HepG2 (cell line): ENCODE results near the gene TANC2. TPM values are rescaled to one million over a fixed set of nuclear protein-coding genes. Genes with fewer than 3 reads are reported as not detected.

Experiments used
- ATAC-seq: fragments of 200-7000 bp; cut with Tn5 transposase; 3 replicates; pipeline ENCODE4 v1.9.1; 2020; ENCODE audit warnings: mild to moderate bottlenecking, moderate library complexity
- Bru-seq: library from RNA; stranded (reverse); fragments of 400-500 nt; gene quantifications from one replicate; lab custom pipeline; 2021; lab: Mats Ljungman, UMichigan
- BruChase-seq, 2 experiments: library from RNA; stranded (reverse); fragments of 400-500 nt; gene quantifications; one replicate each; lab custom pipeline; 2021; lab: Mats Ljungman, UMichigan
- BruUV-seq: library from RNA; stranded (reverse); fragments of 400-500 nt; replicated peaks from 2 replicates; lab custom pipeline; 2021; lab: Mats Ljungman, UMichigan
- CTCF ChIA-PET: fragments of 300-600 bp; formaldehyde crosslinking; extraction: SDS; loops from one replicate; lab custom pipeline; 2021; ENCODE audit warnings: low total read pairs, inconsistent platforms, low intra/inter-chr PET ratio; lab: Yijun Ruan, JAX
- POLR2A ChIA-PET: fragments of 350-600 bp; sonication (Branson Sonifier 250); formaldehyde crosslinking; loops from one replicate; lab custom pipeline; 2020; ENCODE audit warnings: antibody characterized with exemption, inconsistent platforms; lab: Yijun Ruan, JAX
- DNase-seq: peaks from one replicate; pipeline ENCODE4 v3.0.0-alpha.2; 2015; ENCODE audit warnings: low spot score
- FAIRE-seq: peaks from 3 replicates; lab custom pipeline; 2011; peaks lifted over from hg19 to GRCh38; lab: Jason Lieb, UNC
- H2AFZ ChIP-seq: one replicate; pipeline ENCODE4 v1.6.1; 2011; ENCODE audit warnings: low read length, inconsistent platforms
- H3K27ac ChIP-seq: fragments of 300-600 bp; 3 replicates; pipeline ENCODE4 v1.8.0; 2011; ENCODE audit warnings: mixed run types, mild to moderate bottlenecking, mixed read lengths, low read length, inconsistent platforms; ENCODE audit not compliant: insufficient read depth; ENCODE audit errors: extremely low read length
- H3K27me3 ChIP-seq, 2 experiments: fragments of 200-600 bp in 1 of 2; 2 replicates in 1 of 2; 3 replicates in 1 of 2; pipeline versions ENCODE4 v1.6.0 to v1.8.0; 2011; ENCODE audit warnings: low read length in 2 of 2, mild to moderate bottlenecking in 2 of 2, moderate library complexity in 2 of 2, inconsistent platforms in 1 of 2; ENCODE audit not compliant: insufficient read depth in 2 of 2, control insufficient read depth in 1 of 2
- H3K36me3 ChIP-seq, 2 experiments: fragments of 200-600 bp in 1 of 2; replicated peaks in 1 of 2; 2 replicates in 1 of 2; 3 replicates in 1 of 2; pipeline versions ENCODE4 v1.5.1 to v1.8.0; 2011; ENCODE audit warnings: low read length in 2 of 2, inconsistent platforms in 1 of 2; ENCODE audit not compliant: insufficient read depth in 2 of 2, control insufficient read depth in 1 of 2
- H3K4me1 ChIP-seq: 2 replicates; pipeline ENCODE4 v1.5.1; 2012; ENCODE audit warnings: low read length, inconsistent platforms; ENCODE audit not compliant: insufficient read depth
- H3K4me2 ChIP-seq: 2 replicates; pipeline ENCODE4 v1.6.0; 2011; ENCODE audit warnings: low read depth, low read length, inconsistent platforms
- H3K4me3 ChIP-seq, 3 experiments: fragments of 200-600 bp in 1 of 3; sonication (generic), shearing (Covaris generic) in 1 of 3; replicated peaks in 1 of 3; 2 replicates each; pipeline ENCODE4 v1.5.1; 2011 to 2016; ENCODE audit warnings: low read length in 3 of 3, inconsistent platforms in 2 of 3, low read depth in 2 of 3, mild to moderate bottlenecking in 2 of 3, control low read depth in 1 of 3, mixed read lengths in 1 of 3; ENCODE audit not compliant: insufficient read depth in 1 of 3
- H3K79me2 ChIP-seq: one replicate; pipeline ENCODE4 v1.6.1; 2011; ENCODE audit warnings: low read length, inconsistent platforms; ENCODE audit not compliant: insufficient read depth
- H3K9ac ChIP-seq: 2 replicates; pipeline ENCODE4 v1.6.0; 2011; ENCODE audit warnings: mild to moderate bottlenecking, low read depth, low read length, inconsistent platforms; ENCODE audit not compliant: insufficient read depth
- H3K9me3 ChIP-seq: 2 replicates; pipeline ENCODE4 v1.5.1; 2012; ENCODE audit warnings: mild to moderate bottlenecking, low read length
- H4K20me1 ChIP-seq: 2 replicates; pipeline ENCODE4 v1.6.0; 2011; ENCODE audit warnings: inconsistent platforms, mild to moderate bottlenecking, low read length, moderate library complexity; ENCODE audit not compliant: insufficient read depth
- FOXA1 ChIP-seq, 2 experiments: fragments of 450-650 bp in 1 of 2; sonication (generic) in 1 of 2; formaldehyde crosslinking in 1 of 2; IDR thresholded peaks; 2 replicates each; pipeline versions ENCODE4 v1.4.0 to v1.6.1; 2016 to 2020; ENCODE audit warnings: missing genetic modification reagents in 1 of 2
- HCFC1 ChIP-seq: fragments of 150-350 bp; IDR thresholded peaks from 2 replicates; pipeline ENCODE4 v1.6.1; 2014; ENCODE audit warnings: low read depth, low read length
- TRAFD1 ChIP-seq: sonication (generic); formaldehyde crosslinking; IDR thresholded peaks from 2 replicates; pipeline ENCODE4 v1.5.1; 2020; ENCODE audit warnings: missing genetic modification reagents, mild to moderate bottlenecking, borderline replicate concordance
- USF2 ChIP-seq, 2 experiments: sonication (generic) in 1 of 2; formaldehyde crosslinking in 1 of 2; IDR thresholded peaks; 2 replicates each; pipeline versions ENCODE4 v1.5.1 to v1.6.1; 2011 to 2020; ENCODE audit warnings: borderline replicate concordance in 1 of 2, low read depth in 1 of 2, low read length in 1 of 2, mild to moderate bottlenecking in 1 of 2, missing genetic modification reagents in 1 of 2, moderate library complexity in 1 of 2
- ZBTB20 ChIP-seq: sonication (generic); formaldehyde crosslinking; IDR thresholded peaks from 2 replicates; pipeline ENCODE4 v1.8.1; 2023; ENCODE audit warnings: missing genetic modification reagents, low read depth, mild to moderate bottlenecking, borderline replicate concordance
- ZFP41 ChIP-seq: sonication (generic); formaldehyde crosslinking; IDR thresholded peaks from 2 replicates; pipeline ENCODE4 v1.4.0; 2020; ENCODE audit warnings: mild to moderate bottlenecking, missing genetic modification reagents, borderline replicate concordance
- ZNF431 ChIP-seq: sonication (generic); formaldehyde crosslinking; IDR thresholded peaks from 2 replicates; pipeline ENCODE4 v1.9.0; 2022; ENCODE audit warnings: missing genetic modification reagents, low read depth, mild to moderate bottlenecking, borderline replicate concordance
- ZNF501 ChIP-seq: sonication (generic); formaldehyde crosslinking; IDR thresholded peaks from 2 replicates; pipeline ENCODE4 v1.5.1; 2020; ENCODE audit warnings: mild to moderate bottlenecking, moderate library complexity, missing genetic modification reagents
- ZNF513 ChIP-seq: sonication (generic); formaldehyde crosslinking; conservative IDR thresholded peaks from 2 replicates; pipeline ENCODE4 v1.5.0; 2020; ENCODE audit warnings: missing genetic modification reagents
- WGBS: methylation state at CpG from one replicate; pipeline ENCODE4 v1.1.6; 2017; ENCODE audit warnings: low lambda C conversion rate; 5-methylcytosine and 5-hydroxymethylcytosine counted together
- in situ Hi-C: cut with HindIII; loops from 2 replicates; pipeline ENCODE4 v1.10.0; 2017; ENCODE audit warnings: low pct_unique_long_range_greater_than_20kb; ENCODE audit not compliant: extremely low pct_ligation_motif_present
- intact Hi-C: fragments of 100-400 bp; cut with micrococcal nuclease; formaldehyde crosslinking; loops from one replicate; pipeline ENCODE4 v1.10.0; 2022; ENCODE audit not compliant: unreplicated experiment
- long read RNA-seq, 2 experiments: library from RNA in 1 of 2; library from polyadenylated mRNA in 1 of 2; stranded (forward) in 1 of 2; unstranded in 1 of 2; transcript quantifications; one replicate each; pipeline ENCODE4 v2.0.0, GENCODE V29; 2019 to 2022
- polyA minus RNA-seq, 3 experiments: library from RNA; depleted of rRNA, polyadenylated mRNA; stranded (reverse); fragments of >200 nt; gene quantifications; 2 replicates each; pipeline ENCODE4 v1.2.3, GENCODE V29; 2011; ENCODE audit warnings: low replicate concordance in 1 of 3
- polyA plus RNA-seq, 8 experiments: library from polyadenylated mRNA; depleted of rRNA in 3 of 8; stranded (reverse) in 7 of 8; unstranded in 1 of 8; fragments of >200 nt; fragmentation: Illumina TruSeq in 4 of 8; extraction: Trizol in 4 of 8; gene quantifications; 2 replicates each; pipeline versions ENCODE4 v1.2.1 to v1.2.3, GENCODE V29; 2011 to 2016; ENCODE audit warnings: low read depth in 4 of 8, missing spikeins in 1 of 8, mixed read lengths in 1 of 8; ENCODE audit not compliant: insufficient read depth in 1 of 8
- total RNA-seq, 5 experiments: library from RNA; depleted of rRNA; stranded (reverse); fragments of >200 nt; fragmentation: Illumina TruSeq; extraction: Trizol; gene quantifications; 2 replicates each; pipeline ENCODE4 v1.2.3, GENCODE V29; 2016; ENCODE audit warnings: low read depth in 1 of 5

The TANC2 gene
- total RNA-seq (2016; rRNA removed; fragmentation: Illumina TruSeq; extraction: Trizol) (0.06 and 0.20 TPM in 2 replicates), polyA plus RNA-seq (2011; rRNA removed) (0.08 and 0.61 TPM in 2 replicates), polyA minus RNA-seq (2011; rRNA and poly(A)+ RNA removed; ENCODE audit: low replicate concordance) (0.34 and 379 TPM in 2 replicates), Bru-seq, nascent RNA (percentile 25 among the genes with signal in this experiment), BruChase-seq, experiment 1, labeled RNA remaining after a 6-hour chase (percentile 22 among the genes with signal in this experiment), BruChase-seq, experiment 2, labeled RNA remaining after a 2-hour chase (percentile 21 among the genes with signal in this experiment)
- not detected in 2 replicates for total RNA-seq (2016; cell fraction: cytosol; rRNA removed; fragmentation: Illumina TruSeq; extraction: Trizol; ENCODE audit: low read depth)
- 0.26 and 0.37 TPM in 2 replicates for total RNA-seq (2016; cell fraction: insoluble cytoplasmic fraction; rRNA removed; fragmentation: Illumina TruSeq; extraction: Trizol)
- 0.21 and 0.62 TPM in 2 replicates for total RNA-seq (2016; cell fraction: membrane; rRNA removed; fragmentation: Illumina TruSeq; extraction: Trizol)
- total RNA-seq (2016; cell fraction: nucleus; rRNA removed; fragmentation: Illumina TruSeq; extraction: Trizol): 0.12 and 0.44 TPM in 2 replicates
- polyA plus RNA-seq (2011; cell fraction: cytosol; rRNA removed): 0.03 and 0.28 TPM in 2 replicates
- 0.16 and 0.17 TPM in 2 replicates for polyA plus RNA-seq (2011; cell fraction: nucleus; rRNA removed)
- 0.05 TPM in 2 replicates for polyA plus RNA-seq (2012)
- polyA plus RNA-seq (2016; cell fraction: cytosol; fragmentation: Illumina TruSeq; extraction: Trizol; ENCODE audit: low read depth): not detected in 2 replicates
- polyA plus RNA-seq (2016; cell fraction: insoluble cytoplasmic fraction; fragmentation: Illumina TruSeq; extraction: Trizol; ENCODE audit: low read depth): 0.04 and 0.07 TPM in 2 replicates
- polyA plus RNA-seq (2016; cell fraction: membrane; fragmentation: Illumina TruSeq; extraction: Trizol; ENCODE audit: low read depth): 0.02 TPM in 2 replicates
- polyA plus RNA-seq (2016; cell fraction: nucleus; fragmentation: Illumina TruSeq; extraction: Trizol; ENCODE audit: insufficient read depth, low read depth): 0.08 and 0.17 TPM in 2 replicates
- polyA minus RNA-seq (2011; cell fraction: cytosol; rRNA and poly(A)+ RNA removed): 0.09 and 0.10 TPM in 2 replicates
- polyA minus RNA-seq (2011; cell fraction: nucleus; rRNA and poly(A)+ RNA removed): 1.2 and 2.3 TPM in 2 replicates
- long read RNA-seq, experiment 1: 0 reads
- long read RNA-seq, experiment 2: 0 reads

- peak; percentile 27 for DNase-seq
- Histone ChIP-seq H3K4me3 (peak within 1 kb of the TSS; percentile 36 to 76 (median 61); a peak in 4 of 6 replicates), H3K79me2 (no peaks in the 10 kb centered on the region), H3K4me1 (peaks cover 13% of the 10 kb centered on the region), H3K9me3 (no peaks in the 10 kb centered on the region), H4K20me1 (no peaks in the 10 kb centered on the region), H3K27me3 (peaks cover 7 to 28% of the 10 kb centered on the region in 2 experiments), H3K9ac (no peak within 1 kb of the TSS; the same call in 1 of the 2 replicates), H3K27ac (no peak within 1 kb of the TSS), H2AFZ (no peak within 1 kb of the TSS), H3K36me3 (no peaks in the 10 kb centered on the region), H3K4me2 (peak within 1 kb of the TSS; percentile 73)
- ChIA-PET CTCF (no interaction called here), POLR2A (no interaction called here)
- FAIRE-seq: no peak
- 15% methylated on average over 26 of the region's 81 CpGs for WGBS
- intact Hi-C loops (no loop called here), in situ Hi-C loops (loop anchor here (5.0 kb wide), 1 partner anchor 264 kb away; no protein-coding TSS in a partner anchor)
- no TSS peak for BruUV-seq
- peak; percentile 74 for ATAC-seq
- TF ChIP-seq ZNF431 (CRISPR knock-in tag) (no peak), ZNF501 (no peak), ZNF513 (no peak), ZFP41 (CRISPR knock-in tag) (no peak), USF2 (IDR thresholded peaks at IDR 0.05; ENCODE audit: low read depth, low read length) (peak; percentile 65), USF2 (CRISPR knock-in tag; IDR thresholded peaks at IDR 0.05; ENCODE audit: borderline replicate concordance) (peak; percentile 49; the same call in 1 of the 2 replicates), FOXA1 (IDR thresholded peaks at IDR 0.05) (no peak), FOXA1 (CRISPR knock-in tag; IDR thresholded peaks at IDR 0.05) (no peak), HCFC1 (no peak), ZBTB20 (CRISPR knock-in tag) (no peak), TRAFD1 (CRISPR knock-in tag) (no peak)
Measured at GRCh38 chr17:62965686-62966425, at the start of gene TANC2. Gene TANC2, plus strand, starts transcription at chr17:62966235. Its CDS starts 43,325 bp downstream, at chr17:63009560.
